GM18499 (cell line): ENCODE results near the gene ANKRD33.
"Not testable (repeated sequence)": the region's sequence is repeated elsewhere in the genome, so short reads cannot be mapped to it uniquely, and the experiment has no call there.

Experiments
- ATAC-seq: cut with Tn5 transposase; IDR thresholded peaks from one replicate; pipeline ENCODE4 v1.9.1; 2021; ENCODE audit warnings: moderate number of reproducible peaks; ENCODE audit not compliant: insufficient read depth, unreplicated experiment

The ANKRD33 gene

DNA sequence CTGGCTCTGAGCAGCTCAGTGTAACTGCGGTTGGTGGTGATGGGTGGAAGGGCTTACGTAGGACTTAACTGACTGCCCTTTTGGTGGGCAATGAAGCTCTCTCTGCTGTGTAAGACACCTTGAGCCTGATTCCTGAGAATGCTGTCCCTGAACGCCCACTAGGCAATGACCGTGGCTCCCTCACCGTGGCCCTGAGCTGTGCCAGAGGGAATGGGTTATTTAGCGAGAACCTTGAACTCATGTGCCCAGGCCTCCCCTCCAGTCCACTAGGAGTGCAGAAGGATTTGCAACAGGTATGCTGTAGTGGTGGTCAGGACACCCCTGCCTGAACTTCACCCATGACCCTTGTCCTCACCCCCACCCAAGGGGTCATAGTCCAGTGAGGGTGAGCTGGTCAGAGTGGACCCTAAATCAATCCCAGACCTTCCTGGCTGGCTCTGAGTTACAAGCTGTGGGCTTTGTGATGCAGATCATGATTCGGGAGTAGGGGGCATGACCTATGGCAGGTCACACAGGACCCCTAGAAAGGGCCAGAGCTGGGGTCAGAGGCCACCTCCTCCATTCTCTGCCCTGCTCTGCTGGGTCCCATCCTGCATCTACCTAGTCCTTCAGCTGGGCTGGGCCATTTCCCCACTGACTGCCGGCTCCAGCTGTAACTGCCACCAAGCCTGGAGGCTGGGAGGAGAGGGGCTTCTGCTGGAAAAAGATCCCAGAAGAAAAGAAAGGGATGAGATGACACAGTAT is 14.5 kb upstream of the ANKRD33 start:
- ATAC-seq, result no peak

DNA sequence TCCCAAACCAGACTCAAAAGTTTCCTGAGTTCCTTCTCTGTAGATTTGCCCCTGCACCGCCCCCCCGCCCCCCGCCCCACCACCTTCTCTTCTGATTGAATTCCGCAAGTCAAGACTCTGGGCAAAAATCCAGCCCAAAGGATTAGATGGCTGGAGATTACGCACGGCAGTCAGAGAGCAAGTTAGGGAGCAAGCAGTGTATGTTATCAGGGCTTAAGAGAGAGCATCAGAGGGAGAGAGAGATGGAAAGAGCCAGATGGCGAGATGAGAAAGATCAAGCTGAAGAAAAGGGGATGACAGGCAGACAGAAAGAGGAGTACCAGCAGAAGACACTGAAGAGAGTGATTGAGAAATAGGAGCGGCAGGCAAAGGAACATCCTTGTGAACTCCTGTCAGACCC is 13.9 kb upstream of the ANKRD33 start:
- ATAC-seq, result no peak

DNA sequence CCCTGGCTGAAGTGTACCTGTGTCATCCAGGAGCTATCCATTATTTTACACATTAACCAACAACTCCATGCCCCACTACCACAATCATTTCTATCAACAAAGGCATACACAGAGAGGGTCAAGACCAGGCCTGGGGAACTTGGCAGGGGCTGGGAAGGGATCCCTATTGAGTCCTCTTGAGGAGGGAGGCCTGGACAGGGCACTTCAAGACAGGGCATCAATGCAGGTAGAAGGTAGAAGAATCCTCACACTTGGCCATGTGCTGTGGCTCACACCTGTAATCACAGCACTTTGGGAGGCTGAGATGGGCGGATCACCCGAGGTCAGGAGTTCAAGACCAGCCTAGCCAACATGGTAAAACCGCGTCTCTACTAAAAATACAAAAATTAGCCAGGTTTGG is 13.4 kb upstream of the ANKRD33 start:
- no peak for ATAC-seq

DNA sequence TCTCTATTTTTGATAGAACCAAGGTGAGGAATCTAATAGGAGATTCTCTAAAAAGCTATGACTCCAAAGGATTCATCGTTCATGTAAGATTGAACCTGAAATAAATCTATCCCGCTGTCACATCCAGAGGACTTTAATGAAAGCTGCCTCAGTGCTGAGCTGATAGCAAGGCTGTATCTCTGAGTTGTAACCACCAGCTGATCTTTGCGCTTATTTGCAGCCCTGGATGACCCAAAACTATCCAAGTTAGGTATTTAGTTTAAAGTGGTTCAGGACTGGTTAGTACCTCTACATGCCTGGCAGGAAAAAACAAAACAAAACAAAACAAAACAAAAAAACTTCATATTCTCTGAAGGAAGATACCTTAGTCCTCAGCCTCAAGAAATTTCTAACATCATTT is 8.8 kb upstream of the ANKRD33 start:
- ATAC-seq, result no peak

DNA sequence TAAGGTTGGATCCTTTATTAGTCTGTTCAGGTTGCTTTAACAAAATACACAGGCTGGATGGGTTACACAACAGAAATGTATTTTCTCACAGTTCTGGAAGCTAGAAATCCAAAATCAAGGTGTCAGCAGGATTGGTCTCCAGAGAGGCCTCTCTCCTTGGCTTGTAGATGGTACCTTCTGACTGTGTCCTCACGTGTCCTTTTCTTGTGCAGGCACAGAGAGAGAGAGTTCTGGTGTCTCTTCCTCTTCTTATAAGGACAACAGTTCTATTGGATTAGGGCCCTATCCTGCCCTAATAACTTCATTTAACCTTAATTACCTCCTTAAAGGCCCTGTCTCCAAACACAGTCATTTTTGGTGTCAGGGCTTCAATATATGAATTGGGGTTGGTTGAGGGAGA is 4.6 kb upstream of the ANKRD33 start:
- ATAC-seq, result no peak

DNA sequence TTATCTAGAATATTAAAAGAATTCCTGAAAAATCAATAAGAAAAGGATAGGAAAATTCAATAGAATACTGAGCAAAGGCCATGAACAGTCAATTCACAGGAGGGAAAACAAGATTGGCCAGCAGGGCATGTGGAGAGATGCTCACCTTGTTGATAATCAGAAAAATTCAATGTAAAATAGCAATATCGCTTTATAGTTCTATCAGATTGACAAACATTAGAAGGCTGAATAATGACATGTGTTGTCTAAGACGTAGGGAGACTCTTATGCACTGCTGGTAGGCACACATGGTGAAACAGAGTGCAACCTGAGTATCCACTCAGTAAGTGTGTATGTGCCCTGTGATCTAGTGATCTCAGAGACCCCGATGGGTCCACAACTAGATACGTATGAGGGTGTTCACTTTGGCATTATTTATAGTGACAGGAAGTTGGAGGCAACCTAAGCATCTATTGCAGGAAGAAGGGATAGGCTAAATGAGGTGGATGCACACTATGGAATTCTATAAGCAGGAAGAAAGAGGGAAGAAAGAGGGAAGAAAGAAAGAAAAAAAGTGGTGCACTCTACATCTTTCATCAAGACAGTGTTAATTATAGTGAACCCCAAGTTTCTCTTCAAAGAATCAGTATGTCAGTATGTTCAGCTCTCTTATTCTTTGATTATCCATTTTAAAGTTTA is 3.8 kb upstream of the ANKRD33 start:
- ATAC-seq, result no peak

DNA sequence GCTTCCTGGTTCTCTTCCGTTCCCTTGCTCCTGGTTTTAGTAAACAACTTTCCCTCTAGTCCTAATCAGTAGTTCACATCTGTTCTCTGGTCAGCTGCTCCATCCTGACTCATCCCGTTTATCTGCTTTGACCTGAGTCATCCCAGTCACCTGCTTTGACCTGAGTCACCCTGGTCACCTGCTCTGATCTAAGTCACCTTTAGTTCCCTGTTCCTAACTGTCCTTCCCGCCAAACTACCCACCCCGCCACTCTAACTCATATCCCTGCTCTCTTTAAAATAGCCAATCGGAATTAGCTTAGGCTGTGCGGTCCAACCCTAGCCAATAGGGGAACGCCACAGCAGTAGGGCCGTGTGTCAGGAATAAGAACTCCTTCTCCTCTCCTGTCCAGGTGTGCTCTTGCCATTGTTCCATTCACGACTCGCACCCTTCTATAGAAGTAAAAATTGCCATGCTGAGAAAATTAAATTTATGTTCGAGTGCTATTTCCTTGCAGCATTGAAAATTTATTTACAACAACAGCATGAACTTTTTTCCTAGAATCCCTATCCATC is 3.1 kb upstream of the ANKRD33 start:
- no peak for ATAC-seq

DNA sequence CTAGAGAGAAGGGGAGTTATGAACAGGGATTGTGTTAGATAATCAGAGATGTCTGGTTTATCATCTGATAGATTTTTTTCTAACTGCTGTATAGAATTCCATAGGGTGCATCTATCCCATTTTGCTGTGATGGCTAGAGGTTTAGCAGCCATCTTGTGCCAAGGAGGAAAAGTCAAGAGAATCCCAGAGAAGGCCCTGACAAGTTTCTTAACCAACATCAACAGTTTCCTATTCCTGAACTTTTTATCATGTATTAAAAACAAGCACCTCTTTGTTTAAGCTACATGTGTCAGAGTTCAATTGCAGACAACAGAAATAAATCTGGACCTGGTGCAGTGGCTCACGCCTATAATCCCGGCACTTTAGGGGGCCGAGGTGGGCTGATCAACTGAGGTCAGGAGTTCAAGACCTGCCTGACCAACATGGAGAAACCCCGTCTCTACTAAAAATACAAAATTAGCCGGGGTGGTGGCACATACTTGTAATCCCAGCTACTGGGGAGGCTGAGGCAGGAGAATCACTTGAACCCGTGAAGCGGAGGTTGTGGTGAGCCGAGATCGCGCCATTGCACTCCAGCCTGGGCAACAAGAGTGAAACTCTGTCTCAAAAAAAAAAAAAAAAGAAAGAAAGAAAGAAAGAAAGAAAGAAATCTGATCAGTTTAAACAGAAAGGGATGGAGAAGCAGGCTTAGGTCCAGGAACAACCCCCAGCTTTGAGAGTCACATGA is 2.4 kb upstream of the ANKRD33 start:
- ATAC-seq, result not testable (repeated sequence)

DNA sequence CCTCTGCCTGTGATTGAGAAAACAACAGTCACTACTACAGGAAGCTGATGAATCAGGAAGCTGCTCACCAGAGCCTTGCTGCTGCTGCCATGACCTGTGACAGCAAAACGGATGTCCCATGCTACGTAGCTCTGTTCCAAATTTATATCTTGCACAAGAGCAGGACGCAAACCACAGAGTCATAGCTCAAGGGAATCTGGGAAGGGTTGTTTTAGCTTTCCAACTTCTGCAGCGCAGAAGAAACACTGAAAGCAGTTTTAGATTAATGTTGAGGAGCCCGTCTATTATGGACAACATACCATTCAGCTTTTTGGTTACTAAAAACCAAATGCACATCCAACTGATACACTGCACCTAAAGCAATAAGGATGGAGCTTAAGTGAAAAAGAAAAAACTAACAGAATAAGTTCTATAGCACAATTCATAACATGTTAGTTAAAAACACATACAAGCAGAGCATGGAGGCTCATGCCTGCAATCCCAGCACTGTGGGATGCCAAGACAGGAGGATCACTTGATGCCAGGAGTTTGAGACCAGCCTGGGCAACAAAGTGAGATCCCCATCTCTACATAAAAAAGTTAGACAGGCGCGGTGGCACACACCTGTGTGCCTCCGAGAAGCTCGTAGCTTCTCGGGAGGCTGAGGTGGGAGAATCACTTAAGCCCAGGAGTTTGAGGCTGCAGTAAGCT is 1.7 kb upstream of the ANKRD33 start:
- ATAC-seq, result no peak

DNA sequence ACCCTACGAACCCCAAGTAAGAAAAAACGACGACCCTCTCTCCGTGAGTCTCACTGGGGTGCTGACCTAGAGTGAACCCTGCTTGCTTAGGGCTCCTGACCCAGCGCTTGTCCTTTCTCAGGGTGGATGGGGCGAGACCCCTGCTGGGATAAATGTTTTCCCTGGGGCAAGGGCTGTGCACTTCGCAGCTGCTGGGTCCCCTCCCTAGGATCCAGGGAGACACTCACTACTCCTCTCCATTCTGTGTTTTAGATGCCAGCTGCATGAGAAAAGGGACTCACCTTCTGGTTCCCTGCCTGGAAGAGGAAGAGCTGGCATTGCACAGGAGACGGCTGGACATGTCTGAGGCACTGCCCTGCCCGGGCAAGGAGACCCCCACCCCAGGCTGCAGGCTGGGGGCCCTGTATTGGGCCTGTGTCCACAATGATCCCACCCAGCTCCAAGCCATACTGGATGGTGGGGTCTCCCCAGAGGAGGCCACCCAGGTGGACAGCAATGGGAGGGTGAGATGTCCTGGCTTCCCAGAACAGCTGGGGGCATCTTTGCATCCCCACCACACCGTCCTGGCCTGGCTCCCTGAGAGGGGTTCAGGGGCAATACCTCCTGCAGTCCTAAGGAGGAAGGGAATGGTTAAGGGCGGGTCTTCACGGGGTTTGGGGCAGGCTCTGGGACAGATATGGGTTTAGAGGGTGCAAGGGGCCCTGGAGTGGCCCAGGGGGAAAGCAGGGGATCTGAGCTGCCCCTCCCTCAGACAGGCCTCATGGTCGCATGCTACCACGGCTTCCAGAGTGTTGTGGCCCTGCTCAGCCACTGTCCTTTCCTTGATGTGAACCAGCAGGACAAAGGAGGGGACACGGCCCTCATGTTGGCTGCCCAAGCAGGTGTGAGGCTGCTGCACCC is 663 bp downstream of the ANKRD33 start:
- ATAC-seq, result no peak

DNA sequence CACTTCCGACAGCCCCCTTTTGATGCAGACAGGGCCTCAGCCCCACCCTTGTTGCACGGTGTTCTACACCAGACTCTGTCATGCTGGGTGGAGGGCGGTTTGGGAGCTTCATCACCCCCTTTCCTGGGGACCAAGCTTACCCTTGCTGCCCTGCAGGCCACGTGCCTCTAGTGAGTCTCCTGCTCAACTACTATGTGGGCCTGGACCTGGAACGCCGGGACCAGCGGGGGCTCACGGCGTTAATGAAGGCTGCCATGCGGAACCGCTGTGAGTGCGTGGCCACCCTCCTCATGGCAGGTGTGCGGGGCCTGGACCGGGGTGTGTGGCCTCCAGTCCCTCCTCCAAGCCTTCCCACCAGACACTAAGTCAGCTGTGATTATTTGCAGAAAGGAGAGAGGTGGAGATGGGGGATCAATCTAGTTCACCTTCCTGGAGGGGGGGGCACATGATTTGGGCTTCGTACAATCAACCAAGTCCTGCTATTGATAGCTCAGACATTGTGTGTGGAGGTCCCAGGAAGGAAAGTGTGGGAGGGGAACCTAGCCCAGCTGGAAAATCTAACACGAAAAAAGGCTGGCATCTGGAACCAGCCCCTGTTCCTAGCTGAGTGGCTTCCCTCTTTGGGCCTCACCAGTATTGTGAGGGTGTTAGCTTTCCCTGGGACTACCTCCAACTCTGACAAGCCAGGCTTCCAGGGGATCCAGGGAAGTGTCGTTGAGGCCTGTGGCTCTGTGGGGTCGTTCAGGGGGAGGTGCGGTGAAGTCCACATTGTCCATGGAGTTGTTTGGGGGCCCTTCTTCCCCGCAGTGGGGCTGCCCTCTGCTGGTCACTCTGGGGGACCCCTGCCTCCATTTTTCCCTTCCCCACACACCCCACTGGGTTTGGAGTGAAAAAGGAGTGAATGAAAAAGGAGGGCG is 1.6 kb downstream of the ANKRD33 start:
- ATAC-seq, result no peak

DNA sequence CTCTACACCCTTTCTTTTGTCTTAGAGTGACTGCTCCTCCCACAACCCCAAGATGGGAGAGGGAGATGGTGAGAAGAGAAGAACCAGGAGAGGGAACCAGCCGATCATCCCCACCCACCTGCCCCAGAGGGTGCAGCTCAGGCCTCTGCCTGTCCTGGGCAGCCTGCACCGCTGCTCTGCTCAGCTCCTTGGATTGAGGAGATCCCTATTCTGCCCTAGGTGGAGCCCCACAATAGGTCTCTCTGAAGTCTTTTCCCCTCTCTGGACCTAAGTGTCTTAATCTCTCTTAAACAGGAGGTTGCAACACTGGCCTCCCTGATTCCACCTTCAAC is 2.2 kb downstream of the ANKRD33 start:
- ATAC-seq, result no peak

DNA sequence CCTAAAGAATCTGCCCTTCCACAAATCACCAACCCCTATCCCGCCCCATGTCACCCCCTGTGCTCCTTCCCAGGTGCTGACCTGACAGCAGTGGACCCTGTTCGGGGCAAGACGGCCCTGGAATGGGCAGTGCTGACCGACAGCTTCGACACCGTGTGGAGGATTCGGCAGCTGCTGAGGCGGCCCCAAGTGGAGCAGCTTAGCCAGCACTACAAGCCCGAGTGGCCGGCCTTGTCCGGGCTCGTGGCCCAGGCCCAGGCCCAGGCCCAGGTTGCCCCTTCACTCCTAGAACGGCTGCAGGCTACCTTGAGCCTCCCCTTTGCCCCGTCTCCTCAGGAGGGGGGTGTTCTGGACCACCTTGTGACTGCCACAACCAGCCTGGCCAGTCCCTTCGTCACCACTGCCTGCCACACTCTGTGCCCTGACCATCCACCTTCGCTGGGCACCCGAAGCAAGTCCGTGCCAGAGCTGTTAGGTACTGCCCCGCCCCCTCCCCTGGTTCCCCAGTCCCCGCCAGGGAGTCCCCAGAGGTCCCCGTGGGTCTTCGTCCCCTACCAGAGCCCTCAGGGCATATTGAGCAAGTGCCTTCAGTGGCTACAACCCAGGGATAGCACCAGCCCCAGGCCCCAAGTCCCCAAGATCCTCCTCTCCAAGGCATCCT is 2.7 kb downstream of the ANKRD33 start:
- ATAC-seq, result no peak

DNA sequence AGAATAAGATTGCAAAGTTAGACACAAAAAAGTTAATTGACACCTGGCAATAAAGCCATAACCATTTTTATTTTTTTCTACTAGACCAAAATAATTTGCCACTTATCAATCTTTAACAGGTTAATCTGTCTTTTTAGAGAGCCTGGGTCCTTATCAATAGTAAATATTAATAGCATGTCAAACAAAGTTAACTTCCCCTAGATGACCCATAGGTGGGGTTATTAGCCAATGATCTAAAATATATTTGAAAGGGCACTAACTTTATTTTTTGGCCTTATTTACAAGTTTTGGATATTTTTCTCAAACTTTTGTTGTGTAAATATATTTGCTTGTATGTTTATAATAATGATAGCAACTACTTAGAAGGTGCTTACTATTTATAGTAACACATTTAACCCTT is 3.9 kb downstream of the ANKRD33 start:
- ATAC-seq, result no peak

DNA sequence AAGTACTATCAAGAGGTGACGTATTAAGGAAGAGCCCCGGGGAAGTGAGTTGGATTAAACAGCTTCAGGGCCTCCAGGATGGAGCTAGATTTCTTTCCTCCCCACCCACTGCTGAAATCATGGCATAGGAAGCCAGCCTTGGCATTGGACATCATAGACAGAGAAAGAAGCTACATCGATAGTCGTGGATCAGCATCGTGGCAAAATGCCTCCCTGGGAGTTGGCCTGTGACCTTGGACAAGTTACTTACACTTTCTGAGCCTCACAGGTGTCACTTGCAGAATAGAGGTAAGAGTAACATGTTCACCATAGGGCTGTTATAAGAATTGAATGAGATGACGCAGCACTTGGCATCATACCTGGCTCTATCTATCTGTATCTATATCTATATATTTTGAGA is 5.9 kb downstream of the ANKRD33 start:
- ATAC-seq, result no peak

DNA sequence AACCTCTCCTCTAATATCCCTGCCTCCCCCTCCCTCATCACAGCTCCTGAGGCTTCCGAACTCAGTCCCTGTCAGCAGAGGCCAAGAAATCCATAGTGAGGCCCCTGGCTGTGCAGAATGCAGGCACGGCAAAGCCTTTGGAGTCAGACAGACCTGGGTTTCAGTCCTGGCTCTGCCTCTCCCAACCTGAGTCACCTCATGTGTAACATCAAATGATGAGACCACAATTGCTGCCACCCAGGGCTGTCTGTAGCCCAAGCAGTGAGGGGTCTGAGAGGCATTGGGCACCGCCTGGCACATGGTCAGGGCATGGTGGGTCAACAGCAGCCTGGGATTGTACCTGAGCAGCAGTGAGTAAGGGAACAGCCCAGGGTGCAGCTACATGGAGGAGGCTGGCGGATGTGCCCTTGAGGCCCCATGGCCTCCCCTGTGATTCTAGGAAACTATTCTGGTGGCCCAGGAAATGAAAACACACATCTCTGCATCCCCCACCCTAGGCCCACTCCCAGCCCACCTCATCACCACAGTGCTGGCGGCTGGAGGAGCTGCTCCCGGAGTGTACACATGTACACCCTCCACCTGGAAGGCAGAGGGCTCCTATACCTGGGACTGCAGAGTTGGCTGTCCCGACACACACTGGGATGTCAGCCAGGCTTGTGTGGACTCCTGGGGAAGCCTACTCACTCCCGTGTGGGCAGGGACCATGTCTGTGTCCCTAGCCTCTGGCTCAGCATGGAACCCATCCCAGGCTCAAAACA is 7.7 kb downstream of the ANKRD33 start:
- ATAC-seq, result no peak

DNA sequence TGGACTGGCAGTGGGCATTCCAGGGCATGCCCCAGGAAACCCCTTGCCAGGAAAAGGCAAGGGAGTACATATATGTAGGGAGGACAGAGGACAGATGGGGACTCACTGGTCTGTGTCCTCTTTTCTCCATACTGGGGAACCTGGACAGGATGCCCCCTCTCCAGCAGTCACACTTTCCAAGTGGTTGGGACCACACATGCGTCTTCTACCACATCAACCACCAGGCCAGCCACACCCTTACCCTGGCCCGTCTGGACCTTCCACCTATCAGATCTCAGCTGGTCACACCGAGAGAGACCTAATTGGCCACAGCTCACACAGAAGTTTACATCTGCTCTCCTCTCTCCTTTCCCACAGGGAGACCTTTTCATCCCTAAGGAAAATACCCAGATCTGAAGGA is 8.3 kb downstream of the ANKRD33 start:
- ATAC-seq, result no peak

DNA sequence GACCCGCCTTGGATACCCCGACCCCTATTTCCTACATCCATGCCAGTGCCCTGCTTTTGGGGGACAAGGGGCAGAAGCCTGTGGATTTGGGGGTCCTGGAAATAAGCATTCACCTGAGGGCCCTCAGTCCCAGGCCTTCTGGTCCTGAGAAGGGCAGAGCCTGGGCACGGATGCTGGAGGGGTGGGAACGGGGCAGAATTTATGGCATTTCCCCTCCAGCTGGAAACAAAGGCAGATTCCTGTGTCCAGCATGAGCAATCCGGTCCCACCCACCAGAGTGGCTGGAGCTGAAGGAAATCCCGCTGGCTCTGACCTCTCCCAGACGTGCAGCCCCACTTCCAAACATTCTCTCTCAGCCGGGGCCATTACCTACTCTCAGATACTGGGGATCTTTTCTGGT is 9.3 kb downstream of the ANKRD33 start:
- no peak for ATAC-seq
